ENCODE measurements around the gene HIBADH.
"Not testable (repeated sequence)": the region's sequence is repeated elsewhere in the genome, so short reads cannot be mapped to it uniquely, and the experiment has no call there.

The HIBADH gene

GRCh38 chr7:27680610-27681009 is 17.9 kb upstream of the HIBADH start:
- no peak for DNase-seq (ENCODE audit: low read depth, low spot score)

DNA sequence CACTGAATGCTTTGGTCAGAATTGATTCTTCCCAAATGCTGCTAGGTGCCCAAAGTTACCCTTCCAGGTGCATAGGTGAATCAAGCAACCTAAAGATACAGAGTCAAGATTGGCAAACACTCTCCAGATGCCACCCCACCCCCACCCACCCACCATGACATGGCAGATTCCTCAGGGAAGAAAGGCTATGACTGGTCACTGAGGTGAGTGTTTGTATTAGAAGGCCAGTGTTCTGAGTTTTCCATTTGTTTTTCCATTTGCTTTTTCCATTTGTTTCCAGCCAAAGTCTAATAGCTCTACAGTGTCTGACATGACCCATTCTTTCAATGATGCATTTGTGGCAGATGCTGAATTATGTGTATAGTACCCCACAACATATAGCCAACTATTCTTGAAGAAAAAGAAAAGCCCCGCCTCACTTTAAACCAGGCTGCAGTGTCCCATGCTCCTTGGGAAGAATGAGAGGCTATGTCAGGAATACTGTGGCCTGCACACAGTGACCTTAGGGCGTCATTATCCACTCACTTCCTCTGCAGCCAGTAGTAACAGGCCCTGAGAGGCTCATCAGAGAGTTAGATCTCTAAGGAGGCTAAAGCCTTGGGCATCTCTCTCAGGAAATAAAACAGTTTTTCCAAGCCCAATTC is 16.1 kb upstream of the HIBADH start:
- DNase-seq (ENCODE audit: low read depth, low spot score): peak; percentile 42

DNA sequence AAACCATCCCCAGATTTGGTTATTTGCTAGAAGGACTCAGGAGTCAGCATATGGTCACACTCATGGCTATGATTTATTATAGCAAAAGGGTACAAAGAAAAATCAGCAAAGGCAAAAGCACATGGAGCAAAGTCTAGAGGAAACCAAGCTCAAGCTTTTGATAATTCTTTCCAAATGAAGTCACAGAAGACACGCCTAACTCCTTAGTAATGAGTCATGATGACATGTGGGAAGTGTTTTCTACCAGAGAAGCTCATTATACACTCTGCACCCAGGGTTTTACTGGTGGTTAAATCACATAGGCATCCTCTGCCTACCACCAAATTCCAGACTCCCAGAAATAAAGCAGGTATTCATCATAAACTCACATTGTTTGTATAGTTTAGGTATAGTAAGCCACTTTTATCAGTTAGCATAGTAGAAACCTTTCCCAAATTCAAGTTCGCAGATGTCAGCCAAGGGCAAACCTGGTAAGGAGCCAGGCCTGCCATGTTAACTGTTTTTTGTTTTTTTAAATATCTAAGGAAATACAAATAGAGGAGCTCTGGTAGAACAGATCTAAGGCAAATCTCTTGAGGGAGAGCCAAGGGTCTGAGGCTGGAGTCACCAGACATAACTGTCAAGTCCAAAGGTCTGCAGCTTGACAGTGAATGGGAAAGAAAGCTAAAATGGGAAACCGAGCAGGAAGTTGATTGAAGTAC is 15.4 kb upstream of the HIBADH start:
- DNase-seq (ENCODE audit: low read depth, low spot score): peak; percentile 11

DNA sequence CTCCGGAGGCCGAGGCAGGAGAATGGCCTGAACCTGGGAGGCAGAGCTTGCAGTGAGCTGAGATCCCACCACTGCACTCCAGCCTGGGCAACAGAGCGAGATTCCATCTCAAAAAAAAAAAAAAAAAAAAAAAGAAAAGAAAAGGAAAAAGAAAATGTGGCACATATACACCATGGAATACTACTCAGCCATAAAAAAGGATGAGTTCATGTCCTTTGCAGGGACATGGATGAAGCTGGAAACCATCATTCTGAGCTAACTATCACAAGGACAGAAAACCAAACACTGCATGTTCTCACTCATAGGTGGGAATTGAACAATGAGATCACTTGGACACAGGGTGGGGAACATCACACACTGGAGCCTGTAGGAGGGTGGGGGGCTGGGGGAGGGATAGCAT is 11.4 kb upstream of the HIBADH start:
- not testable (repeated sequence) for DNase-seq (ENCODE audit: low read depth, low spot score)

GRCh38 chr7:27671675-27672074 is 9.0 kb upstream of the HIBADH start:
- DNase-seq (ENCODE audit: low read depth, low spot score): no peak

- no peak for DNase-seq (ENCODE audit: low read depth, low spot score)
Observed at GRCh38 chr7:27670676-27671075, 8.0 kb upstream of the HIBADH start.

- no peak for DNase-seq (ENCODE audit: low read depth, low spot score)
Observed at GRCh38 chr7:27670177-27670576, 7.5 kb upstream of the HIBADH start.

DNA sequence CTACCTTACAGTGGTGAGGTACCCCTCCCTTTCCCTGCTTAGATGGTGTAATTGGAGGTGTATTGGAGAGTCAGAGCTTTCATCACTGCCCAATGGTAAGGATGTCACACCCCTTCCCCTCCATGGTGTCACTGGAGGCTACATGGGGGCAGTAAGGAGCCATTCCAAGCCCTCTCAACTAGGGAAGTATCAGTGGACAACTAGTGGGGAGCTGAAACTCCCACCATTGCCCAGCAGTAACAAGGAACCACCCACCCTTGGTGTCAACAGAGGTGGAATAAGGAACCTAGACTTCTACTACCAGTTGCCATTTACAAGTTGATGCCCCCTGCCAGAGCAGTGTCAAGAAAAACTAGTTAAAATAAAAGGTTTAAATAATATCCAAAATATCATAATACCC is 2.8 kb upstream of the HIBADH start:
- no peak for DNase-seq (ENCODE audit: low read depth, low spot score)

- DNase-seq (ENCODE audit: low read depth, low spot score): no peak
Observed at GRCh38 chr7:27663989-27664331, 1.3 kb upstream of the HIBADH start.

GRCh38 chr7:27661811-27662489 is 733 bp downstream of the HIBADH start:
- no peak for DNase-seq (ENCODE audit: low read depth, low spot score)

- DNase-seq (ENCODE audit: low read depth, low spot score): no peak
Observed at GRCh38 chr7:27656724-27657123, 6.0 kb downstream of the HIBADH start.

DNA sequence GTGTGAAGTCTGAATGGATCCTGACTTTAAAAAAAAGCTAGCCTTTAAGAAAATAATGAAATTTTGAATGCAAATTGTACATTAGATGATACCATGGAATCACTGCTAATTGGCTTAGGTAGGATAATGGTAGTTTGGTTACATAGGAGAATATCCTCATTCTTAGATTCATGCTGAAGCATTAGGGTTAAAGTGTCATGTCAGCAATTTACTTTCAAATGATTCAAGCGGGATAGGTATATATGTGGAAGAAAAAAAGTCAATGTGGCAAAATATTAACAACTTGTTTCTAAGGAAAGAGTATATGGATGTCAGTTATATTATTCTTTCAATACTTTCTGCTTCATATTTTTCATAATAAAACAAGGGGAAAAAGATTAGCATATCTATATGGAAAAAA is 7.5 kb downstream of the HIBADH start:
- DNase-seq (ENCODE audit: low read depth, low spot score): no peak

GRCh38 chr7:27652518-27652917 is 10.2 kb downstream of the HIBADH start:
- no peak for DNase-seq (ENCODE audit: low read depth, low spot score)

- no peak for DNase-seq (ENCODE audit: low read depth, low spot score)
Observed at GRCh38 chr7:27651702-27652101, 11.0 kb downstream of the HIBADH start.

- DNase-seq (ENCODE audit: low read depth, low spot score): no peak
Observed at GRCh38 chr7:27650283-27650682, 12.4 kb downstream of the HIBADH start.

DNA sequence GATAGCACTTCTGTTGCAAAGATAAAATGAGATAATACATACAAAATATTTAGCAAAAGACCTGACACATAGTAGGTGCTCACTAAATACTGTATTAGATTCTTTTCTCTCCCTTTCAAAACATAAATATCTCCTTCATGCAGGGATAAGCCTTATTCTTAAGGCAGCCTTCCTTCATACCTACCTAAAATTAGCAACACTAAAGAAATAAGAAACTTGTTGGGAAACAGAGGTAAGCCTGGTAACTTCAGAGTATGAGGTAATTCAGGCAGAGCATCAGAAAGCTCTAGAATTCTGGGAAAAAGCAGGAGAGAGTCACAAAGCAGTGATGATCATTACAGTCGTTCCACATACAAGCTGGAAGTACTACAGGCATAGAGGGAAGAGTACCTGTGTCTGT is 15.2 kb downstream of the HIBADH start:
- no peak for DNase-seq (ENCODE audit: low read depth, low spot score)

DNA sequence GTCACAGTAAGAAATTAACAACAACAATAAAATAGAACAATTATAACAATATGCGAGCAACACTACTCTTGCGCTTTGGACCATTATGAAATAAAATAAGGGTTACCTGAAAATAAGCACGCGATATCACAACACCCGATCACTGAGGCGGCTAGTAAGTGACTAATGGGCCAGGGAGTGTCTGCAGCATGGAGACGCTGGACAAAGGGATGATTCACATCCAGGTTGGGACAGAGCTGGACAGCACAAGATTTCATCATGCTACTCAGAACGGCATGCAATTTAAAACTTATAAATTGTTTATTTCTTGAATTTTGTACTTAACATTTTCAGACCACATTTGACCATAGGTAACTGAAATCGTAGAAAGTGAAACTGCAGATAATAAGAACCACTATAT is 15.6 kb downstream of the HIBADH start:
- DNase-seq (ENCODE audit: low read depth, low spot score): no peak

DNA sequence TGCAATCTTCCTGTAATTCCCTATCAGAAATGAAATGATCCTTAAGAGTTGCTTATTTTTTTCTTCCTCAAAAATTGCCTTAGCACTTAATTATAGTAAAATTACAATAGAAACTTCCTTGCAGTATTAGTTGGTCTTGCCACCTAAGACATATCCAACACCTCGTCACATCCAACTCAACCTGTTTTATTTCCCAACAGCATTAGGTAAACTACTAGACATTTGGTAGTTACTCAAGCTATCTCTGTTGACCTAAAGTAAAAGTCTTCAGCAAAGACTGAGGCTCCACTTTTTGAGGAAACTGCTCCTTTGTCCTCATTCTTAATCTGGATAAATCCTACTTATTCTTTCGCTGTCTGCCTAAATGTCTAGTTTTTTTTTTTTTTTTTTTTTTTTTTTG is 20.4 kb downstream of the HIBADH start:
- DNase-seq (ENCODE audit: low read depth, low spot score): no peak

- no peak for DNase-seq (ENCODE audit: low read depth, low spot score)
Observed at GRCh38 chr7:27641581-27642230, 21.0 kb downstream of the HIBADH start.

GRCh38 chr7:27640884-27641574 is 21.7 kb downstream of the HIBADH start:
- DNase-seq (ENCODE audit: low read depth, low spot score): no peak

DNA sequence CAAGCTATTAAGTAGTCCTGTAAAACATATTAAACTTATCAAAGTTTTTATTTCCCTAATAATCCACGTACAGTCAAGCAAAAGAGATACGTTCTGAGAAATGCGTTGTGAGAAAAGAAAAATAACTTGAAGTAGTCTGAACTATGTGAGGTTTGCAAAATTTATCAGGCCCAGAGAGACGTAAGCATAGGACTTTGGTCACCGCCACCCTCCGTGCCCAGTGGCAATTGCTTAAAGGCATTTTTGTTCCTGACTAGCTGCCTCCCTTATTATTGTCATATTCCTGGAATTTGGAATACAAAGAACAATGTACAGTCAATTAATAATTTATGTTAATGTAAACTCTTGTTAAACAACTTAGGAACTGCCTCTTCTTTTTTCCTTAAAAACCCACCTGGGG is 22.8 kb downstream of the HIBADH start:
- no peak for DNase-seq (ENCODE audit: low read depth, low spot score)

- DNase-seq (ENCODE audit: low read depth, low spot score): not testable (repeated sequence)
Observed at GRCh38 chr7:27639048-27639447, 23.6 kb downstream of the HIBADH start.

Data from ELF-1 (cell line).